Measurements from ENCODE around the gene TAF11L5.
"Not testable (repeated sequence)": the region's sequence is repeated elsewhere in the genome, so short reads cannot be mapped to it uniquely, and the experiment has no call there.

TAF11L5 gene

DNA sequence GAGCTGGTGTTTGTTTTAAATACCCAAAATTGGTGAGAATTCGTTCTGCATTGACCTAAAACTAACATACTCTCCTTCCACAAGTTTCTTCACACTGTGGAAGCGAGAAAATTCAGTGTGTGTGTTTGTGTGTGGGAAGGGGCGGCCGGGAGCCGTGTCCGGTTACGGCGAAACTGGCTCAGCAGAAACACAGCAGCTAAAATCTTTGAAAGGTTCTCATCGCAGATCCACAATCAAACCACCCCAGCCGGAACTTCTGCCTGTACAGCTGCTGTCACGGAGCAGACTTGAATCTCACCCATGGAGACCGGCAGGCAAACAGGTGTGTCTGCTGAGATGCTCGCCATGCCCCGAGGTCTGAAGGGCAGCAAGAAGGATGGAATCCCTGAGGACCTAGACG lies at the start of gene TAF11L5:
TAF11L5 (plus strand) TSS at position 301 of the 400 bp plus-strand sequence.
- DNase-seq (ENCODE audit: low spot score) = not testable (repeated sequence)

DNA sequence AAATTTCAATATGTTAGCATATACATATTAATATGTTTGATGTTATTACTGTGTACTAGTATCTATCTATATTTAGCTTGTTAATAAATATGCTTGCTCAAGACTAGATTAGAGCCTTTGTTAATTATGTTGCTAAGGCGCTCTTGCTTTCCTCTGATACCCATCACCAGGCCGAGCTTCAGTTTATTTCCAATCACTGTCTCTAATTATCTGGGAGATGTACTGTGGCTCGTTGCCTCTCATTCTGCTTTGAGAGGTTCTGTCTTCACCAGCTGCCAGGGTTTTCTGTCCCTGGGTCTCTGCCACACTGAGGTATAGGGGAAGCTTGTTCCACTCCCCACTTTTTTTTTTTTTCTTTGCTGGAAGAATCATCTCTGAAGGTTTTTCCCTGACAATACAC lies 48.0 kb upstream of the TAF11L5 start:
- DNase-seq (ENCODE audit: low spot score) = no peak

DNA sequence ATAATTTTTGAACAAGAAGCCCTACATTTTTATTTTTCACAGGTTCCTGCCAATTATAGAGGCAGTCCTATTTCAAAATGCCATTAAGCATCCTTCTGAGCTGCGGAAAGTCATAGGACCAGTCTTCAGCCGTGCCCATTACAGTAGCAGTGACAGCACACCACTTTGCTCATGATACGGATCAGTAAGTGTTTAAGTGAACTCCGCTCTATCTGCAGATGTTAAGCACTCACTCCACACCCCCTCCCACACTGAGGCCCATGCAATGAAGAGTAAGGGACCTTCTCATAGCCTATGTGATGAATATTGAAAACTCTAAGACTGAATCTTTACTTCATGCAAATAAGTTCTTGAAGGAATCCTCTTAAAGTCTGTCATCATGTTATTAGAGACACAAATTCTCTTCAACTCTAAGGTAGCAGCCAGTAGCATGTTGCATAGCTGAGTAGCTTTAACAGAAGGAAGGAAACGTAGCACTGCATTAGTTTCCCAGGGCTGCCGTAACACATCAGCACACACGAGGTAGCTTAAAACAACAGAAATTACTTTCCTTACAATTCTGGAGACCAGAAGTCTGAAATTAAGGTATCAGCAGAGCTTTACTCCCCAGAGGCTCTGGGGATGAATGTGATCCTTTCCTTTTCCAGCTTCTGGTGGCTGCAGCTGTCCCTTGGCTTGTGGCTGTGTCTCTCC lies 47.3 kb upstream of the TAF11L5 start:
- DNase-seq (ENCODE audit: low spot score) = no peak

DNA sequence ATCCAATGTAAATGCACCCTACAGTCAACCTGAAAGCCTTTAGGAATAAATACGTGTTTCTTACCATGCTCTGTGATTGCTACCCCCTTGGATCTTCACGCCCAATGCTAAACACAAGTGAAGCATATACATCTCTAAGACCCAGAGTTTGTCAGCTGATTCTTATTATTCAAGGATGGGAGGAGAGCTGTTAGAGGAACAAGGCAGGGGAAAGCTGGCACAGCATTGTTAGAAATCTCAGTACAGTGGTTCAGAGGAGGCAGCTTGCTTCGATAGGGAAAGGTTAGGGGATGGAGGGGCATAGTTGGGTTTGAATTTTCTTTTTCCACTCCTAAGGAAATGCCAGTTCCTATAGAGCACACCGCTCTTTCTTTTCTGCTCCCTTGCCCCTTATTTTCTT lies 43.7 kb upstream of the TAF11L5 start:
- no peak for DNase-seq (ENCODE audit: low spot score)

- no peak for DNase-seq (ENCODE audit: low spot score)
Measured at GRCh38 chr5:17482790-17483189, 42.2 kb upstream of the TAF11L5 start.

DNA sequence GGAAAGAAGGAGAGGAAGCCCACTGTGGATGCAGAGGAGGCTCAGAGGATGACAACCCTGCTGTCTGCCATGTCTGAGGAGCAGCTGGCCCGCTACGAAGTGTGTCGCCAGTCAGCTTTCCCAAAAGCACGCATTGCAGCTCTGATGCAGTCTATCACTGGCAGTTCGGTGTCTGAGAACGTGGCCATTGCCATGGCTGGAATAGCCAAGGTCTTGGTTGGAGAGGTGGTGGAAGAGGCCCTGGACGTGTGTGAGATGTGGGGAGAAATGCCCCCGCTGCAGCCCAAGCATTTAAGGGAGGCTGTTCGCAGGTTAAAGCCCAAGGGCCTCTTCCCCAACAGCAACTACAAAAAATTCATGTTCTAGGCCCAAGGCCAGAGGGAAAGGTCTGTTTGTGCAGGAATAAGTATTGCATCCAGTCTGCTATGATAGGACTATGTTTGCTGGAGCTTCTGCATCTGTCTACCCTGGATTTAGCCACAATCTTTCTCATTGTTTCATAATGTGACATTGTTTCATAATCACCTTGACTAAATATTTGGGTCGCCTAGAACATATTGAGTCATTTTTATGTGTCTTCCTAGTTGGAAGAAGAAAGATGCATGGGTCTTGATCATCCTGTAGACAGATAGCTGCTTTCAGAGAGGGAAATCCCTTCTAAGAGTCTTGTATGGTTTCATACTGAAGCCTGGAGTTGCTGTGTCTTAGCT lies 38.4 kb upstream of the TAF11L5 start:
- not testable (repeated sequence) for DNase-seq (ENCODE audit: low spot score)

GRCh38 chr5:17487174-17487512 lies 37.9 kb upstream of the TAF11L5 start:
- DNase-seq (ENCODE audit: low spot score) = no peak

DNA sequence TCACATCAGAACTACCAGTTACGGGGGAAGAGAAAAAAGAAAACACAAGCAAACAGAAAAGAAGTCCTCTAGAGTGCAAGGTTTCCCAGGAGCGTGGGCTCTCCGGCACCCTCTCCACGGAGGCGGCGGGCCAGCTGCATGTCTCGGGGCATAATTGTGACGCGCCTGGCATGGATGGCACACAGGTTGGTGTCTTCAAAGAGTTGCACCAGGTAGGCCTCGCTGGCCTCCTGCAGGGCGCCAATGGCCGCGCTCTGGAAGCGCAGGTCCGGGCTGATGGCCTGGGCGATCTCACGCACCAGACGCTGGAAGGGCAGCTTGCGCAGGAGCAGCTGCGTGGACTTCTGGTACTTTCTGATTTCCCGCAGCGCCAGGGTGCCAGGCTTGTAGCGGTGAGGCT lies 33.8 kb upstream of the TAF11L5 start:
- DNase-seq (ENCODE audit: low spot score) = not testable (repeated sequence)

GRCh38 chr5:17492770-17493169 lies 32.3 kb upstream of the TAF11L5 start:
- no peak for DNase-seq (ENCODE audit: low spot score)

GRCh38 chr5:17497446-17497845 lies 27.6 kb upstream of the TAF11L5 start:
- no peak for DNase-seq (ENCODE audit: low spot score)

DNA sequence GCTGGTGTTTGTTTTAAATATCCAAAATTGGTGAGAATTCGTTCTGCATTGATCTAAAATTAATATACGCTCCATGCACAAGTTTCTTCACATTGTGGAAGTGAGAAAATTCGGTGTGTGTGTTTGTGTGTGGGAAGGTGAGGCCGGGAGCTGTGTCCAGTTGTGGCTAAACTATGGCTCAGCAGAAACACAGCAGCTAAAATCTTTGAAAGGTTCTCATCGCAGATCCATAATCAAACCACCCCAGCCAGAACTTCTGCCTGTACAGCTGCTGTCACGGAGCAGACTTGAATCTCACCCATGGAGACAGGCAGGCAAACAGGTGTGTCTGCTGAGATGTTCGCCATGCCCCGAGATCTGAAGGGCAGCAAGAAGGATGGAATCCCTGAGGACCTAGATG lies 27.1 kb upstream of the TAF11L5 start, which contains the start of gene TAF11L2:
TAF11L2 (plus strand) TSS at position 301 of the 400 bp plus-strand sequence.
- not testable (repeated sequence) for DNase-seq (ENCODE audit: low spot score)

- no peak for DNase-seq (ENCODE audit: low spot score)
Measured at GRCh38 chr5:17511775-17512325, 13.2 kb upstream of the TAF11L5 start.

GRCh38 chr5:17517526-17517925 lies 7.5 kb upstream of the TAF11L5 start:
- not testable (repeated sequence) for DNase-seq (ENCODE audit: low spot score)

GRCh38 chr5:17518067-17518466 lies 7.0 kb upstream of the TAF11L5 start, which contains the start of gene TAF11L3:
TSS of gene TAF11L3 (plus strand) at chr5:17518367.
- DNase-seq (ENCODE audit: low spot score) = not testable (repeated sequence)

- DNase-seq (ENCODE audit: low spot score) = not testable (repeated sequence)
Measured at GRCh38 chr5:17519508-17519907, 5.5 kb upstream of the TAF11L5 start.

DNA sequence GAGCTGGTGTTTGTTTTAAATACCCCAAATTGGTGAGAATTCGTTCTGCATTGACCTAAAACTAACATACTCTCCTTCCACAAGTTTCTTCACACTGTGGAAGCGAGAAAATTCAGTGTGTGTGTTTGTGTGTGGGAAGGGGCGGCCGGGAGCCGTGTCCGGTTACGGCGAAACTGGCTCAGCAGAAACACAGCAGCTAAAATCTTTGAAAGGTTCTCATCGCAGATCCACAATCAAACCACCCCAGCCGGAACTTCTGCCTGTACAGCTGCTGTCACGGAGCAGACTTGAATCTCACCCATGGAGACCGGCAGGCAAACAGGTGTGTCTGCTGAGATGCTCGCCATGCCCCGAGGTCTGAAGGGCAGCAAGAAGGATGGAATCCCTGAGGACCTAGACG lies 3.5 kb upstream of the TAF11L5 start, which contains the start of gene TAF11L4:
TAF11L4 (plus strand) TSS at position 301 of the 400 bp plus-strand sequence.
- not testable (repeated sequence) for DNase-seq (ENCODE audit: low spot score)

- peak; percentile 24 for DNase-seq (ENCODE audit: low spot score)
Measured at GRCh38 chr5:17526504-17526903, 1.5 kb downstream of the TAF11L5 start.

DNA sequence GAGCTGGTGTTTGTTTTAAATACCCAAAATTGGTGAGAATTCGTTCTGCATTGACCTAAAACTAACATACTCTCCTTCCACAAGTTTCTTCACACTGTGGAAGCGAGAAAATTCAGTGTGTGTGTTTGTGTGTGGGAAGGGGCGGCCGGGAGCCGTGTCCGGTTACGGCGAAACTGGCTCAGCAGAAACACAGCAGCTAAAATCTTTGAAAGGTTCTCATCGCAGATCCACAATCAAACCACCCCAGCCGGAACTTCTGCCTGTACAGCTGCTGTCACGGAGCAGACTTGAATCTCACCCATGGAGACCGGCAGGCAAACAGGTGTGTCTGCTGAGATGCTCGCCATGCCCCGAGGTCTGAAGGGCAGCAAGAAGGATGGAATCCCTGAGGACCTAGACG lies 3.3 kb downstream of the TAF11L5 start, which contains the start of gene TAF11L6:
TAF11L6 (plus strand) TSS at position 301 of the 400 bp plus-strand sequence.
- DNase-seq (ENCODE audit: low spot score) = not testable (repeated sequence)
